ENCODE measurements around the gene YEATS4. TPM values are rescaled to one million over a fixed set of nuclear protein-coding genes. Genes with fewer than 3 reads are reported as not detected.
"Not testable (repeated sequence)": the region's sequence is repeated elsewhere in the genome, so short reads cannot be mapped to it uniquely, and the experiment has no call there.

The YEATS4 gene
- total RNA-seq (2014; rRNA removed; shearing (Covaris generic)), result 46.1 and 56.3 TPM in 2 replicates

DNA sequence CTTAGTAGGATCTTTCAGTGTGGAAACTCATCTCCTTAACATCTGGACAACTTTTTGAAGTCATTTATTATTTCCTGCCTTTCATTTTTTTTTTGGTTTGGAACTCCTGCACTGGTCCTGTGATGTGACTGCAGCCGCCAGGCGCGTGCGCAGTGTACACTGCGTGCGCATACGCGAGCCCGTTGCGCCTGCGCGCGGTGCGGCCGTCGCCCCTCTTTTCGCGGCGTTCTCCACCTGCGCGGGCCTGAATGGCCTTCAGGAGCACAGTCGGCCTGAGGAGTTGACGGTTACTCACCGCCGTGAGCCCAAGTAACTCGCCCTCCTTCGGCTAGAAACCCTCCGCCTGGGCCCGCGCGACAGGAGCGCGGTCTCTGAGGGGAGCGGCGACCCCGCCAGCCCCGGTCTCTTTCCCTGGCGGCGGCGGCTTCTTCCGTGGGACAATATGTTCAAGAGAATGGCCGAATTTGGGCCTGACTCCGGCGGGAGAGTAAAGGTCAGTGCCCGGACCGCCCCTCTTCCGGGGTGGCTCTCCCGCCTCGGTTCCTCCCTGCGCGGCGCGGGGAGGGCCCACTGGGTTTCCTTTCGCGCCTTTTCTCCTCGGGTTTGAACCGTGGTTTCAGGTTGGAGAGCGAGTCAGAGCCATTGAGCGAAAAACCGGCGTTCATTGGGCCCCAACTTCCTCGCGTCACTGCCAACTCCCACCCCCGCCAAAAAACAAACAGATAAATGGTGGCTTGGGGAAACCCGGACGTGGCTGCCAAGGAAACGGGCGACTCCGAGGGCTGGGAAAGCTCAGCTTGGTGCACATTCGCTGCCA lies at the start of gene YEATS4:
YEATS4 (plus strand) TSS at position 213 of the 817 bp plus-strand sequence; CDS start at position 443, 230 bp downstream.
- DNase-seq (ENCODE audit: low spot score), result peak; percentile 94

DNA sequence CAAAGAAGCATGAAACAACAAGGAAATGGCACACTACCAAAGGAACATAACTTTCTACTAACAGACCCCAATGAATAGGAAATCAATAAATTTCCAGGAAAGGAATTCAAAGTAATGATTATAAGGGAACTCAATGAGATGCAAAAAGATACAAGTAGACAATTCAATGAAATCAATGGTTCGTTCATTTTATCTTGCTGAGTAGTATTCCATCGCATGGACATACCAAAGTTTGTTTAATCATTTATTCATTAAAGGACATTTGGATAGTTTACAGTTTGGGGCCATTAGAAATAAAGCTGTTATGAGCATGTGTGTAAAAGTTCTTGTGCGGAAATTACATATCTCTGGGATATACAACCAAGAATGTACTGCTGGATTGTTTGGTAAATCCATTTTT lies 46.3 kb upstream of the YEATS4 start:
- DNase-seq (ENCODE audit: low spot score), result no peak

DNA sequence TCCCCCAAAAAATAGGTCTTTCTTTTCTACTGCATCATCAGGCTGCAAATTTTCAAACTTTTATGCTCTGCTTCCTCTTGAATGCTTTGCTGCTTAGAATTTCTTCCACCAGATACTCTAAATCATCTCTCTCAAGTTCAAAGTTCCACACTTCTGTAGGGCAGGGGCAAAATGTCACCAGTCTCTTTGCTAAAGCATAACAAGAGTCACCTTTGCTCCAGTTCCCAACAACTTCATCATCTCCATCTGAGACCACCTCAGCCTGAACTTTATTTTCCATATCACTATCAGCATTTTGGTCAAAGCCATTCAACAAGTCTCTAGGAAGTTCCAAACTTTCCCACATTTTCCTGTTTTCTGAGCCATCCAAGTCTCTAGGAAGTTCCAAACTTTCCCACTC lies 42.8 kb upstream of the YEATS4 start:
- not testable (repeated sequence) for DNase-seq (ENCODE audit: low spot score)

DNA sequence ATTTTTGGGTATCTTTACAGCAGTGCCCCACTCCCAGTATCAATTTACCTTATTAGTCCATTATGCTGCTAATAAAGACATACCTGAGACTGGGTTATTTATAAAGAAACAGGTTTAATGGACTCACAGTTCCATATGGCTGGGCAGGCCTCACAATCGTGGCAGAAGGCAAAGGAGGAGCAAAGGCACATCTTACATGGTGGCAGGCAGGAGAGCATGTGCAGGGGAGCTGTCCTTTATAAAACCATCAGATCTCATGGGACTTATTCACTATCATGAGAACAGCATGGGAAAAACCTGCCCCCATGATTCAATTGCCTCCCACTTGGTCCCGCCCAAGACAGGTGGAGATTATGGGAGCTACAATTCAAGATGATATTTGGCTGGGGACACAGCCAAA lies 42.3 kb upstream of the YEATS4 start:
- not testable (repeated sequence) for DNase-seq (ENCODE audit: low spot score)

DNA sequence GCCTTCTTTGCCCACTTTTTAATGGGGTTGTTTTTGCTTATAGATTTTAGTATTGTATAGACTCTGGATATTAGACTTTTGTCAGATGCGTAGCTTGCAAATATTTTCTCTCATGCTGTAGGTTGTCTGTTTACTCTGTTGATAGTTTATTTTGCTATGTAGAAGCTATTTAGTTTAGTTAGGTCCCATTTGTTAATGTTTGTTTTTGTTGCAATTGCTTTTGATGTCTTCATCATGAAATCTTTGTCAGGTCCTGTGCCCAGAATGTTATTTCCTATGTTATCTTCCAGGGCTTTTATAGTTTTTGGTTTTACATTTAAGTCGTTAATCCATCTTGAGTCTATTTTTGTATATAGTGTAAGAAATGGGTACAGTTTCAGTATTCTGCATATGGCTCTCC lies 41.3 kb upstream of the YEATS4 start:
- DNase-seq (ENCODE audit: low spot score), result no peak

DNA sequence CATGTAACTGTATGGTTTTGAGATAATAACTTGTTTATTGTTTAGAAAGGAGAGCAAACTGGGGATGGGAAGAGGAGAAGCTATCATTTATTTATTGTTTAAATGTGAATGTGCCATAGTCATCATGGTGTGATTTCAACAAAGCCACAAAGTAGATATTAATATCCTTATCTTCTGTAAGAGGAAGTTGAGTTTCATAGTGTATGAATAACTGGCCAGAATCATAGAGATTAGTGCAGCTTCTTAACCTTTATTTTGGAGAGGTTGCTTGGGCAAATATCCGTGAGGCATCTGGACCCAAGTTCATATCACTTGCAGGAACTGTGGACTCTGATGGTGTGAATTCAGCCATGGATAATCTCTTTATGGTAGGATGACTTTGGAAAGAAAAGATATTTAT lies 38.2 kb upstream of the YEATS4 start:
- DNase-seq (ENCODE audit: low spot score), result no peak

DNA sequence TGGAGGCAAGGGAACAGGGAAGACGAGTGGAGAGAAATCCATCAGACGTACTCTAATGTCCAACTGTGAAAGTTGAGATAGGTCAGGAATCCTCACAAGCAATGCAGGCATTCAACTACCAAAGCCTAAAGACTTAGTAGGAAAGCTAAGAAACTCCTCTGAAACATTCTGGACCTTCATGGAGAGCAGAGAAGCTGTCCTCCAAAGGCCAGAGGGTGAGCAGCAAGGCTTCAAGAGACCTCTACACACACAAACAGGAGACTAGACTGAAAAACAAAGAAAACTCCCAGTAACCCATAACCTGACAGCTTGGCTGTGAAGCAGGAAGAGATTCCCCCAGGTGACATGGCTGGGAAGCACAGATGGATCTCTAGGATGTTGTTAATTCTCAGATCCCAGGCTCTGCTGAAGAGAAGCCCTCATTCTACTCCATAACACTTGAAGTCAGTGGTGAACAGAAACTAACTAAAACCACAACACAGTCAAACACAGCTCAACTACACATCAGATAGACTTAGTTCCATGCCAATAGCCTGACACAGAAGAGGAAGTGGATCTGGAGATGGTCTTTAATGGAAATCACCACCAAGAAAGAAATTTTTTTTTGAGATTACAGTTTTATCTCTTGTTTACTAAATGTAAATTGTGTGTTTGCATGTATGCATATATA lies 34.6 kb upstream of the YEATS4 start:
- DNase-seq (ENCODE audit: low spot score), result no peak

DNA sequence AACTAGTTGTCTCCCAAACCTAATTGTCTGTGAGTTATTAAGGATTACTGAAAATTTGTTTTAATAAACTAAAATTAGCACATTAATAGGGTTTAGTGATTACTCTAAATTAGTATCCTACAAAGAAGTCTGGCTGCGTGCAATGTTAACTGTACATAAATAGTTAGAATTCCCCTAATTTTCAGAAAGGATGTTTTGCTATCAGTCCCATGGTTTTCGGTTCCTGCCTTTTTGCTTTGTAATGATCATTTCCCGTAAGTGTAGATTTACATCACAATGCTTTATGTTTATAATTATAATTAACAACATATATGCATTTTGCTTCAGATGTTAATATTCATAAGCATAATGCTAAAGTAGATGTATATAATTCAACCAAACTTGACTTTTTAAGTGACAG lies 31.1 kb upstream of the YEATS4 start:
- no peak for DNase-seq (ENCODE audit: low spot score)

DNA sequence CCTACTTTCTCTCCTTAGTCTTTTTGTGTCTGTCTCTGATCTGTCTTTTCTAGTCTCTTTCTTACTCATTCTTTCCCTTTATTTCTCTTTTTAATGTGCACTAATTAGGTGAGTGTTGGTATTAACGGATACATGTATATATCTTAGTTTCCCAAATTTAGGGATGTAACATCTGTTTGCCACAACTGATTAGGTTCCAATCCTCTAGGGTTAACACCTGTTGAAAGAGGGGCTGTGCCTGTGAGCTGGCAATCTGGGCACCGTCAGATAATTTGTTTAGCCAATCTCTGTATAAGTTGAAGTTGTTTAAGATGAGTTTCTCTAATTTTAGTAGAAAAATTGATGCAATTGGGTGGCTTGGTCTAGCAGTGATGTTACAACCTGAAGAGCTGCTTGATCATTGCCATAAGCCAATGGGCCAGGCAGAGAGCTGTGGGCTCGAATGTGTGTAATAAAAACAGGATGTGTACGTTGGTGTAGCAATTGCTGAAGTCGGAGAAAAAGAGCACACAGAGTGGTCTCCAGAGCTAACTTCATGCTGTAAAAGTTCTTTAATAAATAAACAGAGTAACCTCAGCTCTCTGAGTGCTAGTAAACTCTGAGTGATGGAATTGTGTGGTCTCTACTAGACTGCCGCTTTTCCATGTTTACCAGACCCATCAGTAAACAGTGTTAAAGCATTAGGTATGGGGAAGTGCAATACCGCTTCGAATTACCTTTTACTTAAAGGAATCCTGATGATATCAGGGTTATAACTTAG lies 29.7 kb upstream of the YEATS4 start:
- DNase-seq (ENCODE audit: low spot score), result no peak

DNA sequence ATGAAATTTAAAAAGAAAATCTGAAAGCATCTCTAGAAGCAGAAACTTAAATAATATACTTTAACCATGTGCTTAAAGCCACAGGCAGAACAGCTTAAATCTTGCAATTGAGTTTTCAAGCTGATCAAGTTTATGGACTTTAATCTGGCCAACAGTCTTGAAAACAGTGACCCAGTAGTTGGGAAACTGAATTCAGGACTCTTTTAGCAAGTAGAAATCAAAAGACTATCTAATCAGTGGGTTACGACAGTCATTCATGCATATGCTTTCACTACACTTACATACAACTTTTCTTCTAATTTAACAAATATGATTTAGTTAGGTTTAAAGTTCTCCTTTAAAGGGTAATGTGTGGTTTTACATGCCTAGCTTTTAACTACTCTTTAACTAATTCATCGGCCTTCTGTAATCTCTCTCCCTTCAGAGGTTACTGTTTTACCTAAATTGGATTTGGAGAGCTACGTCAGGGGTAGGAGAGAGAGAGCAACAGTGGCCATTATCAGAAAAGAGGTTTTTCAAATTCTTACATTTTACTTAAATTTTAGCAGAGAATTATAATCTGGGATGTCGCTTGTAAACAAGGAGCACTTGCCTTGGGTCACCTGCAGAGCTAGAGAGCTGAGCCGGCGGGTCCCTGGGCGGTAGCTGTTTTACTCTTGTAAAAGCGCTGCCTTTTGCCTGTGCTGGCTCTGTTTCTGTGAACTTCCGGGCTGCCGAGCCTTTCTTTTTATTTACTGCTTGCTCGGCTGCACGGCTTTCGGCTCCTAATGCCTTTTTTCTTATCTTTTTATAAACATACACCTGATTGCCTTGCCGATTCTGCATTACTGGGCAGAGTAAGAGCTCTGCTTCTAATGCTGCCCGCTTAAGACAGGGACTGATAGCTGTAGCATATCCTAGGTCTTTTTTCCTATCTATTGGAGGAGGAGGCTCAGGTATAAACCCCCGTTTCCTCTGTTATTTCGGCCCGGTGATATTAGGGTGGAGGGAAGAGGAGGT lies 28.8 kb upstream of the YEATS4 start:
- no peak for DNase-seq (ENCODE audit: low spot score)

DNA sequence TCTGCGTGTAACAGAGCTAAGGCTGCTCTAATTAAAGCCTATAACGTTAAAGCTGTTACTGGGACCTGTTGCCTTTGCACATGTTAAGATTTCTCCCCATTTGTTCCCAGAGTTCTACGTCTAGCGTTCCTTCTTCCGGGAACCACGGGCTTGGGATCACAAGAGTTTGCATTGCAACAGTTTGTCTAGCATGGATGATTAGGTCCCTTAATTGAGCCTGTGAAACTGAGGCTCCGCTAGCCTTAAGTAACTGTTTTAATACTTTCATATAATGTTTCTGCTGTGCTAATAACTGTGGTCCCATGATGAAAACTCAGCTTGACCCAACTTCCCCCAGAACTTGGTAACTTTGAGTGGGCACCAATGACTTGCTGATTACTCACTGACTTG lies 28.0 kb upstream of the YEATS4 start:
- DNase-seq (ENCODE audit: low spot score), result no peak

DNA sequence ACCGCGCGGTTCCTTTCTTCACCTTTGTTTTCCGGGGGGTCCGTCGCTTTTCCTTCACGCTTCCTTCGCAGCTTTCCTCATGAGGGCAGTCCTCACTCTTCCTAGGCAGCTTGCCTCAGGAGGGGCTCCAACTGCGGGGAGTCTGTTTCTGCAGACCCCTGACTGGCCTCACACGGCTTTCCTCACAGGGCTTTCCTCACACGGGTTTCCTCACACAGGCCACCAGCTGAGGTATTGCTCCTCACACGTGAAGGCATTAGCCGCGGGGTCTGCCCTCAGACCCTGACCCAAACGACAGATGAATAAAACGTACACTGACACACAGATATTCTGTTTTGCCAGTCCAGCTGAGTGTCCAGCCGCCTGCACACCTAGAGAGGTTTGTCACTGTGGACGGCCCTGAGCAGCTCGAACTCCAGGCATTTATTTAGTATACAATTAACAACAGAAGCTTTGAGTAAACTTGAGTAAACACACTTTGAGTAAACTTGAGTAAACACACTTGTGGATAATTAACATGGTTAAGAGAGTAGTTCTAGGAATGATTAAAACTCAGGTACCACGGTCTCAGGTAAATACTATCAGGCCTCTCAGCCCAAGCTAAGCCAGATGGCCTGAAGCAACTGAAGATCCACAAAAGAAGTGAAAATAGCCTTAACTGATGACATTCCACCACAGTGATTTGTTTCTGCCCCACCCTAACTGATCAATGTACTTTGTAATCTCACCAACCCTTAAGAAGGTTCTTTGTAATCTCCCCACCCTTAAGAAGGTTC lies 27.4 kb upstream of the YEATS4 start:
- no peak for DNase-seq (ENCODE audit: low spot score)

DNA sequence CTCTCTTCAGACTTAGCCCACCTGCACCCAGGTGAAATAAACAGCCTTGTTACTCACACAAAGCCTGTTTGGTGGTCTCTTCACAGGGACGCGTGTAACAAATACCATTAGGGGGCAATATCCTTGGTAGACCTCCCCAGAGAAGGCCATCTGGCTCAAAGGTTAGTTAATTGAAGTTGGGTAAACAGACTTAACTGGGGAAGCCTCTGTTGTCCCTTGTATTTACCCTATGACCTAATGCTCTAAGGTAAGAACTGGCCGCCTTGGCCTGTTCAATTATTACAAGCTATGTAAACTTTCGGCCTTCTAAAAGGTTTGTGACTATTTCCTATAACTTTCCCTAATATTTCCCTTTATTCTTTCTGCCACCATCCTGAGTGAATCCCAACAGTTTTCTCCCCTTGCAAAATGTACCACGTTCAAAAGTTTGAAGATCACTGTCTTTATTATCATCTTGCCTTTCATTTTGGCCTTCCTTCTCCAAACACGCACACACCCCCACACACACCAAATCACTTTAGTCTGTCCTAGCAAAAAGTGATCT lies 26.7 kb upstream of the YEATS4 start:
- DNase-seq (ENCODE audit: low spot score), result no peak

DNA sequence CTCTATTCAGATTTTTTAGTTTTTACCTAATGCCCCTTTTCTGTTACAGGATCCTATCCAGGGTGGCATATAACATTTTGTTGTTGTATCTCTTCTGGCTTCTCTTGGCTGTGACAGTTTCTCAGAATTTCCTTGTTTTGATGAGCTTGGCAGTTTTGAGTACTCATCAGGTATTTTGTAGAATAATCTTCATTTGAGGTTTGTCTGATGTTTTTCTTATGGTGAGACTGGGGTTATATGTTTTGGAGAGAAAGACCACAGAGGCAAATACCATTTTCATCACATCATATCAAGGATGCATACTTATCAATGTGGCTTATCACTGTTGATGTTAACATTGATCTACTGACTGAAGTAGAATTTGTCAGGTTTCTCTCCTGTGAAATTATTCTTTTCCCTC lies 25.4 kb upstream of the YEATS4 start:
- no peak for DNase-seq (ENCODE audit: low spot score)

DNA sequence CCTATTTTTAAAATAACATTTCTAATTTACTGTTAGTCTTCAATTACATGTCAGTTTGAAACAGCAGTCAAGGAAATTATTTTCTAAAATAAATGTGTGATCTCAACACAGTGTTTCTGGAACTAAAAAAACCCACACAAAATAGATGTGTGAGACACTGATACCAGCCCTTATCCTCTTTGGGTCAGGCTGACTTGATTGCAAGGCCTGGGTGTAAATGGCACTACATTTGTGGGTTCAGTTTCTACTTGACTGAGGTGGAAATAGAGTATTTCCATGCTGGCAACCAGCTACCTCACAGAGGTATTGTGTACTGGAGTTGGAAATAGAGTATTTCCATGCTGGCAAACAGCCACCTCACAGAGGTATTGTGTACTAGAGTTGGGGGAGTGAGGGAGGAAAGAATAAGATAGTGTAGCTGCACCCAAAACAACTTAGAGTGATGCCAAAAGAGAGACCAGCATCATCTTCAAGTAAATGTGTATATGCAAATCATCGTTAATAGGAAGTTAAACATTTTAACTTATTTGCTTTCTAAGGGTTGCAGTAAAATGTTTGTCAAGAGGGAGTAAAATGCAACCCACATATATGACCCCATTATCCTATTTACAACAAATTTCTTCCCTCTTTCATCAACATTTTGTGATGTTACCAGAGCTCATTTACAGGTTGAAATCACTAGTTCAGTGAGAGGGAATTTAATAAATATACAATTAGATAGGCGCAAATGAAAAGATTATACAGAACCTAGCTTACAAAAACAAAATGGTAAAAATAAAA lies 22.0 kb upstream of the YEATS4 start:
- no peak for DNase-seq (ENCODE audit: low spot score)

DNA sequence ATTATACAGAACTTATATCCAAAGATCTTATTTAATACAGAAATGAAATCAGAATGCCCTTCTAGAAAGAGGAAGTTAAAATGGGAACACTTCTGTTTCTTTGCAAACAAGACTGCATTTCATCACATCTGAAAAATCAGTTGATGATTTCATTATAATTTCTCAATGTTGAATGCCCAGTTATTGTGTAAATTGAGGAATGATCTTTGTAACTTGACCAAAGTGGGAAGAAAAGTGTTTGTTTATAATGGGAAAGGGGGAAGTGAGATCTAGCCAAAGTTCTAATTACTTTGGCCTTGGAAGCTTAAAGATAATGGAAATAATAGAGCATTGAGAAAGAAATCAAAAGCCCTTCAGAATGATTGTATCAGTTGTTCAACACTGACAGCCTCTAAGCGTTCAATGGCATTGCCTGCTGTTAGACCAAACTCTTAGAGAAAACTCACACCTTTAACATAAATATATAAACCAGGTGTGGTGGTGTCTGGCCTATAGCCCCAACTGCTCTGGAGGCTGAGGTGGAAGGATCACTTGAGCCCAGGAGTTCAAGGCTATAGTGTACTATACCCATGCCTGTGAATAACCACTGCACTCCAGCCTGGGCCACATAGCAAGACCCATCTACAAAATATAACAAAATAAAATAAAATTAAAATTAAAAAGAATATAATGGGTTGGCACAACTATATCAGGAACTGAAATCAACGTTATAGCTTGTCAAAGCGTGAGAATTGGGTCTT lies 21.3 kb upstream of the YEATS4 start:
- no peak for DNase-seq (ENCODE audit: low spot score)

DNA sequence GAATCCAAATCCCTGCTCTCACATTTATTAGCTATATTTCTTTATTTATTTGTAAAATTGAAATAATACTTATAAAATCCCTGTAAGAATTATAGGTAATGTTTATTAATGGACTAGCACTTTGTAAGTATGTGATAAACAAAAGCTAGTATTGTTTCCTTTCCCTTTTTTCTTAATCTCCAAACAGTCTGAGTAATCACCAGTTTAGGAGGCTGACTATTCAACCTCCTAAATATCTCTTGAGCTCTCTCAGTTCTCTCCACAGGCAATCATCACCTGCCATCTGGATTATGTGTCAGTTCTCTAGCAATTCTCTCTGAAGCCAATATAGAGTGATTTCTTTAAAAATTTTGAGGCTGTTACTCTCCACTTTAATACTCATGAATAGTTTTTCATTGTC lies 20.6 kb upstream of the YEATS4 start:
- DNase-seq (ENCODE audit: low spot score), result no peak

DNA sequence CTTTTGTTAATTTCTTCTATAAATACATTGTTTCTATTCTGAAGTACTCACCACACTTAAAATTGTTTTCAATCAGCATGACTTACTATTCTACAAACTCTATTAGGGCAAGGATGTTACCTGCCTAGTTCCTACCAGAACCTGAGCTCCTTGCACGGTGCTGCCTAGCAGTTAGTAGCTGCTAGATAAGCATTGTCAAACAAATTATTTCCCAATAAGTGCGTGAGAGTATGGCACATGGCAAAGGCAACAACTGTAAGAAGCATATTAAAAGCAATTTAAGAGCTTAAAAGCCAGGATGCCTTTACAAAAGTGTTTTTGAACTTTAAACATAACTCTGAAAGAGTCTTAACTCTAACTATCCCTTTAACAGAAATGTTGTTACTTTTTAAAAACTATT lies 19.5 kb upstream of the YEATS4 start:
- no peak for DNase-seq (ENCODE audit: low spot score)

DNA sequence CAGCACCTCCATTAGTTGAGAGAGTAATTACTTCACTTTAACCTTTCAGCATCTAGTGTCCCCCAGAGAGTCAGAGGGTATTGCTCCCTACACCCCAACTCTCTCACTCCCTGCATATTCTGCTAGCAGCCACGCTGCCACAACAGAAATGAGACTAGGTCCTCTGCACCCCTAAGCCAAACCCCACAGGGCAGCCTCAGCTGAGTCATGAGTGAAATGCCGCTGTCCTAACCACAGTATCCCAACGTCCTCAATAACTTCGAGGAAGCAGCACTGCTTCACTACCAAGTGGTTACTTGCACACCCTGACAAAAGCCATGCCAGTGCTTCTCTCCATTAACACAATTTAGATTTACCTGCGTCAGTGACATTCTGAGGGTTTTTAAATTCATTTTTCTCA lies 18.2 kb upstream of the YEATS4 start:
- DNase-seq (ENCODE audit: low spot score), result no peak
